IPS DF 6.9 (cell line): Measurements from ENCODE around the gene SLC10A7.

ENCODE experiments used
- DNase-seq: peaks from one replicate; pipeline ENCODE4 v3.0.0-alpha.2; 2013; ENCODE audit warnings: low read depth, low spot score
- H3K27ac ChIP-seq: one replicate; pipeline ENCODE4 v1.5.1; 2013; ENCODE audit warnings: low read length, control low read depth
- H3K27me3 ChIP-seq: 2 replicates; pipeline ENCODE4 v1.6.1; 2013; ENCODE audit warnings: mild to moderate bottlenecking, low read length; ENCODE audit not compliant: control insufficient read depth, insufficient read depth
- H3K36me3 ChIP-seq: 2 replicates; pipeline ENCODE4 v1.6.1; 2013; ENCODE audit warnings: low read length; ENCODE audit not compliant: control insufficient read depth, insufficient read depth
- H3K4me1 ChIP-seq: 2 replicates; pipeline ENCODE4 v1.6.1; 2013; ENCODE audit warnings: low read length; ENCODE audit not compliant: control insufficient read depth, insufficient read depth
- H3K4me3 ChIP-seq: 2 replicates; pipeline ENCODE4 v1.5.1; 2013; ENCODE audit warnings: mild to moderate bottlenecking, low read length
- H3K9me3 ChIP-seq: 2 replicates; pipeline ENCODE4 v1.6.1; 2013; ENCODE audit warnings: low read length, inconsistent platforms; ENCODE audit not compliant: control insufficient read depth, insufficient read depth
- WGBS: extraction: QIAGEN DNeasy Blood & Tissue Kit; methylation state at CpG from one replicate; pipeline ENCODE4 v1.1.7; 2013; ENCODE audit warnings: mixed read lengths, missing lambda C conversion rate; ENCODE audit not compliant: insufficient read length, insufficient coverage; 5-methylcytosine and 5-hydroxymethylcytosine counted together

The SLC10A7 gene

DNA sequence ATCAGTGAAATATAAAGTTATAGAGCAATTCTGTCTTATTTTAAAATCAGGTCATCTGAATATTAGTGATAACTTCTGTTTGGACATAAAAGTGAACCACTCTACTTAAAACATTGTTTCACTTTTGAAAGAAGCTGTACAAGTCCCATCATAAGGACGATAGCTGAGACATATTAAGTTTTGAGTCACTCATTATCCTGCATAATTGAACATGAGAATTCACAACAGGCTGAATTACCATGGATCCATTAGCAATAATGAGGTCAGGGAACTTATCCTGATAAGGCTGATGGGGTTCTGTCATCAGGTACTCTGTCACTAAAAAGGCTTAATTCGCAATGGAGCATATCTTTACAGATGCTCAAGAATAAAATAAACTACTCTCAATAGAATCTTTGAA lies 227.0 kb downstream of the SLC10A7 start:
- no peak overlapping the region for H3K4me3 ChIP-seq
- no peaks in the 10 kb centered on the region for H3K36me3 ChIP-seq
- H3K9me3 ChIP-seq: no peaks in the 10 kb centered on the region
- no peaks in the 10 kb centered on the region; the same call in 1 of the 2 replicates for H3K4me1 ChIP-seq
- no peaks in the 10 kb centered on the region for H3K27me3 ChIP-seq
- DNase-seq: no peak
- H3K27ac ChIP-seq: no peak overlapping the region
- WGBS: no CpG with 5 or more reads among the region's 2 CpGs

- H3K27me3 ChIP-seq: no peaks in the 10 kb centered on the region
- no peak overlapping the region for H3K4me3 ChIP-seq
- no peaks in the 10 kb centered on the region for H3K36me3 ChIP-seq
- H3K27ac ChIP-seq: no peak overlapping the region
- no peaks in the 10 kb centered on the region; the same call in 1 of the 2 replicates for H3K4me1 ChIP-seq
- WGBS: no CpG with 5 or more reads among the region's 2 CpGs
- DNase-seq: no peak
- H3K9me3 ChIP-seq: no peaks in the 10 kb centered on the region
These were observed 229.2 kb downstream of the SLC10A7 start for GRCh38 chr4:146292508-146292907.

DNA sequence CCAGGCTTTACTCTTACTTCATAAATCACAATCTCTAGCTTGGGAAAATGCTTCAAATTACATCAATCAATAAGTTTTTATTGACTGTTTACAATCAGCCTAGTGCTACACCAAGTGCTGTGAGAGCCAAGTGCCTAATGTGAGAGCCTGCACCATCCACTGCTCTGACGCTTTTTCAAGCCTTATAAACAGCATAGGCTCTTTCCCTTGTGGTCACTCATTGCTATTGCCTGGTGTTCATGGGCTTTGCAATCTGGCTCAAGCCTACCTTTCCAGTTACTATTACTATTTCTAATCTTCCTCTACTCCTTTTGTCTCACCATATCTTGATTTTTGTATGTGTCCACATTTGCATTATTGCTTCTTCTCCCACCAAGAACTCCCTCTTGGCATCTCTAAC lies 230.4 kb downstream of the SLC10A7 start:
- H3K27ac ChIP-seq: no peak overlapping the region
- peak; percentile 11 for DNase-seq
- H3K4me3 ChIP-seq: no peak overlapping the region
- H3K9me3 ChIP-seq: no peaks in the 10 kb centered on the region
- no CpG with 5 or more reads among the region's 1 CpG for WGBS
- no peaks in the 10 kb centered on the region for H3K27me3 ChIP-seq
- H3K4me1 ChIP-seq: no peaks in the 10 kb centered on the region; the same call in 1 of the 2 replicates
- no peaks in the 10 kb centered on the region for H3K36me3 ChIP-seq

GRCh38 chr4:146288193-146288592 lies 233.5 kb downstream of the SLC10A7 start:
- no CpG with 5 or more reads among the region's 4 CpGs for WGBS
- Histone ChIP-seq H3K4me1 (no peaks in the 10 kb centered on the region; the same call in 1 of the 2 replicates), H3K36me3 (no peaks in the 10 kb centered on the region), H3K27ac (no peak overlapping the region), H3K9me3 (no peaks in the 10 kb centered on the region), H3K27me3 (no peaks in the 10 kb centered on the region), H3K4me3 (no peak overlapping the region)
- DNase-seq: no peak

DNA sequence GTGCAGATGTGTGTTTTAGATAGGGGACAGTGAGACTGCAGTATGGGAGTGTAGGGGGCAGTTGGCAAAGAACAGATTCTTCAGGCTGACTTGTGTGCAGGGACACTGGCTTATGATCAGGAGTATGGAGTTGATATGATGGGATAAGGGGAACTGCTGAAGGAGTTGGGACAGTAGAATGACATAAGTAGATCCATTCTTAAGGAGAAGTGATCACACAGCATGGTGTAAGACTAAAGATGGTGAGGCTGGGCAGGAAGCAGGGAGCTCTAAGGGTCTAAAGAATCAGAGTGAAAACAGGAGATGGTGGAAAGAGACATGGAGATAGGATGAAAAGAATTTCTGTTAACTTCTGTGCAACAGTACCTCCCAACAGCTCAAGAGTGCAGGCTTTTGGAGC lies 236.7 kb downstream of the SLC10A7 start:
- H3K4me1 ChIP-seq: no peaks in the 10 kb centered on the region
- DNase-seq: no peak
- no peaks in the 10 kb centered on the region for H3K9me3 ChIP-seq
- no peaks in the 10 kb centered on the region for H3K36me3 ChIP-seq
- H3K4me3 ChIP-seq: no peak overlapping the region
- H3K27ac ChIP-seq: no peak overlapping the region
- no peaks in the 10 kb centered on the region for H3K27me3 ChIP-seq

DNA sequence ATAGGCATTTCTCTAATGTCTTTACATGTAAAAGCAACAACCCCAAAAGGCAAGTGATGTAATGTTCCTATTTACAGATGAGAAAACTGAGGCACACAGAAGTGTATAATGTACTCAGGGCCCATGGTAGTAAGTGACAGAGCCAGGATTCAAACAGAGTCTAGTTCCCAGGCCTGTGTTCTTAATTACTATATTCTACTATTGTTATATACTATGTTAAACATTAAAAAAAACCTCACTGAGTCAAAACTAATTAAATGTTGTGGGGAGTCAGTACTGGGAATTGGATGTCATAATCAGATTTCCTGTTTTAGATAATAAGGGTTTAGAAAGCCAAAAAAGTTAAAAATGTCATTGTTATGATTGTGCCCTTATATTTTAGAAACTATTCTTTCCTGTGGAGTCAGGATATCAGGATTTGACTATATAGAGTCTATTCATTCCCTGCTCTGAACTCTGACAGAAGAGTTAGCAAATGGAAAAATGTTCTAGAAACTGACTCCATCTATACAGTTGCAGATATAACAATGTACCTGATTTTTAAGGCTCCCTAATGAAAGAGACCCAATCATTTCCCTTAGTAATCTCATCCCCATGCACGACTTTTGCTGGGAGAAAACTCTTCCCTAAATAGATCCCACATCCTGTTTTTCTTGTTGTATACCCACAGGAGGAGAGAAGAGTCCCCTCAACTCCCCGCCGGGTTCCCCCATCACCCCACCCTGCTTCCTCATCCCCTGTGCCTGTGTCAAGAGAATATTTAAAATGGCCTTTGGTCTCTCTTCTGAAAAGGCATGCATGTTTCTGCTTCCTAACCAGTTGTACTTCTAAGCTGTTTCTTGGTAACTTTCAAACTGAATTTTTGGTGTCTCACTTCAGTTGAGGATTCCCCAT lies 237.7 kb downstream of the SLC10A7 start:
- no CpG with 5 or more reads among the region's 3 CpGs for WGBS
- Histone ChIP-seq H3K27ac (no peak overlapping the region), H3K9me3 (no peaks in the 10 kb centered on the region), H3K4me1 (no peaks in the 10 kb centered on the region), H3K36me3 (no peaks in the 10 kb centered on the region), H3K27me3 (no peaks in the 10 kb centered on the region), H3K4me3 (no peak overlapping the region)
- no peak for DNase-seq

GRCh38 chr4:146282657-146283056 lies 239.1 kb downstream of the SLC10A7 start:
- H3K9me3 ChIP-seq: no peaks in the 10 kb centered on the region
- no peak overlapping the region for H3K4me3 ChIP-seq
- no peak overlapping the region for H3K27ac ChIP-seq
- no peak for DNase-seq
- H3K4me1 ChIP-seq: no peaks in the 10 kb centered on the region
- no peaks in the 10 kb centered on the region for H3K36me3 ChIP-seq
- no peaks in the 10 kb centered on the region for H3K27me3 ChIP-seq

GRCh38 chr4:146278986-146279385 lies 242.8 kb downstream of the SLC10A7 start:
- Histone ChIP-seq H3K4me3 (no peak overlapping the region), H3K27ac (no peak overlapping the region), H3K27me3 (no peaks in the 10 kb centered on the region), H3K9me3 (no peaks in the 10 kb centered on the region), H3K36me3 (no peaks in the 10 kb centered on the region), H3K4me1 (no peaks in the 10 kb centered on the region)
- DNase-seq: no peak
- WGBS: no CpG with 5 or more reads among the region's 1 CpG

- no peak for DNase-seq
- H3K4me3 ChIP-seq: no peak overlapping the region
- no peaks in the 10 kb centered on the region for H3K9me3 ChIP-seq
- no peaks in the 10 kb centered on the region for H3K4me1 ChIP-seq
- H3K27ac ChIP-seq: no peak overlapping the region
- H3K27me3 ChIP-seq: no peaks in the 10 kb centered on the region
- H3K36me3 ChIP-seq: no peaks in the 10 kb centered on the region
These were observed 246.4 kb downstream of the SLC10A7 start for GRCh38 chr4:146275370-146275769.

DNA sequence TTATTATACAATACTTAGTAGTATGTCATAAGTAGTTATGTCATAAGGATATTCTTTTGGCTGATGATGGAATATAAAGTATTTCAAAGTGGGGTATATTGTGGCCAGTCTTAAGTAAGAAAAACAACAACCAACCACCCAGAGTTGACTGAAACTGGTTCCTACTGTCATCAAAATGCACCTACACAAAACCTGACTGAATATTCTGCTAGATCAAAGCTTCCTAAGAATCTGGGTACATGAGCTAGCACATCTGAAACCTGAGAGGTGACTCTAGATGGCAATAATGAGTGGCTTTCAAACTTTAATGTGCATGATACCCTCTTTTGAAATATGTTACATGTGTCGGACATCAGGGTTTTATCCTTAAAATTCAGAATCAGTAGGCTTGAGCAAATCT lies 247.0 kb downstream of the SLC10A7 start:
- WGBS: no CpG with 5 or more reads among the region's 1 CpG
- H3K4me3 ChIP-seq: no peak overlapping the region
- no peak for DNase-seq
- H3K4me1 ChIP-seq: no peaks in the 10 kb centered on the region
- no peak overlapping the region for H3K27ac ChIP-seq
- no peaks in the 10 kb centered on the region for H3K36me3 ChIP-seq
- H3K9me3 ChIP-seq: no peaks in the 10 kb centered on the region
- no peaks in the 10 kb centered on the region for H3K27me3 ChIP-seq

DNA sequence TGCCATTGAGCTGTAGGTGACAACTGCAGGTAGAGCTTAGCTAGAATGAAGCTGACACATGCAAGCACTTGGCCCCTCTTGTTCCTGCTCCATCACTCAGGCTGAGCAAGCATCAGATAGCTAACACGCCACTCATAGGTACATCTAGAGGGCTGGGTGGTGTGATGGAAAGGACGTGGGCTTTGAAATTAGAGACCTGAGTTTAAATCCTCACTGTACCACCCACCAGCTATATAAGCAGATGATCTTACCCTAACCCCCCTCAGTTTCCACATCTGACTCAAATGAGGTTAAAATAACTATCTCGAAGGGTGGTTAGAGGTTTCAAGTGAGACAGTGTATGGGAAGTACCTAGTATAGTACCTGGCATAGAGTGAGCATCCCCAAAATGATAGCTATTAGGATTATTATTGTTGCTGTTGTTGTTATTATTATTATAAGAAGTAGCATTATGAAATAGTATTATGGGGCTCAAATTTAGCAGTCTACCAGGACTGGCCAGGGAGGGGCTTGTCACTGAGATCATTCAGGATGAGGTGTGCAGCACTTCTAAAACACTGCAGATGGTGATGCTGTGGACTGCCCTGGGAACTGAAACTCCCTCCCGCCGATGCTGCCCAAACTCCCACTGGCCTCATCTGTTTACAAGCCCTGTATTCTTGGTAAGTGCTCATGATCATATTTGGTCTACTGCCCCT lies 248.4 kb downstream of the SLC10A7 start:
- no peaks in the 10 kb centered on the region for H3K27me3 ChIP-seq
- no peak overlapping the region for H3K27ac ChIP-seq
- no peaks in the 10 kb centered on the region for H3K4me1 ChIP-seq
- H3K9me3 ChIP-seq: no peaks in the 10 kb centered on the region
- no CpG with 5 or more reads among the region's 5 CpGs for WGBS
- DNase-seq: no peak
- H3K36me3 ChIP-seq: no peaks in the 10 kb centered on the region
- no peak overlapping the region for H3K4me3 ChIP-seq
